Measurements from ENCODE around the gene TRAF1.

The TRAF1 gene

DNA sequence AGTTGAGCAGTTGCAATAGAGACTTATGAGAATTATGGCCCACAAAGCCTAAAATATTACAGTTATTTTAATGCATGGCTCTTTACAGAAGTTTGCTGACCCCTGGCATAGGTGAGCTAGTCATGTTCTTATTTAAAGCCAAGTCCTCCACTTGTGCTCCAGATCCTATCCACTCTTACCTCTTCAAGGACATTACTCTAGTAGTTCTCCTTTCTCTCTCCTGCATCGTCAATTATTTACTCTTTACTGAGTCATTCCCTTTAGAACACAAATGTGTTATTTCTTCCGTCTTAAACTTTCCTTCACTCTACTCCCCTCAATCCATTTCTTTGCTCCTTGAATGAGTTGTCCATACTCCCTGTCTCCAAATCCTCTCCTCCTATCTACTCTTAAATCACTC, 20.6 kb upstream of the TRAF1 start:
- TF ChIP-seq, protein P1, sequence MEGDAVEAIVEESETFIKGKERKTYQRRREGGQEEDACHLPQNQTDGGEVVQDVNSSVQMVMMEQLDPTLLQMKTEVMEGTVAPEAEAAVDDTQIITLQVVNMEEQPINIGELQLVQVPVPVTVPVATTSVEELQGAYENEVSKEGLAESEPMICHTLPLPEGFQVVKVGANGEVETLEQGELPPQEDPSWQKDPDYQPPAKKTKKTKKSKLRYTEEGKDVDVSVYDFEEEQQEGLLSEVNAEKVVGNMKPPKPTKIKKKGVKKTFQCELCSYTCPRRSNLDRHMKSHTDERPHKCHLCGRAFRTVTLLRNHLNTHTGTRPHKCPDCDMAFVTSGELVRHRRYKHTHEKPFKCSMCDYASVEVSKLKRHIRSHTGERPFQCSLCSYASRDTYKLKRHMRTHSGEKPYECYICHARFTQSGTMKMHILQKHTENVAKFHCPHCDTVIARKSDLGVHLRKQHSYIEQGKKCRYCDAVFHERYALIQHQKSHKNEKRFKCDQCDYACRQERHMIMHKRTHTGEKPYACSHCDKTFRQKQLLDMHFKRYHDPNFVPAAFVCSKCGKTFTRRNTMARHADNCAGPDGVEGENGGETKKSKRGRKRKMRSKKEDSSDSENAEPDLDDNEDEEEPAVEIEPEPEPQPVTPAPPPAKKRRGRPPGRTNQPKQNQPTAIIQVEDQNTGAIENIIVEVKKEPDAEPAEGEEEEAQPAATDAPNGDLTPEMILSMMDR (IDR thresholded peaks at IDR 0.05), result no peak

DNA sequence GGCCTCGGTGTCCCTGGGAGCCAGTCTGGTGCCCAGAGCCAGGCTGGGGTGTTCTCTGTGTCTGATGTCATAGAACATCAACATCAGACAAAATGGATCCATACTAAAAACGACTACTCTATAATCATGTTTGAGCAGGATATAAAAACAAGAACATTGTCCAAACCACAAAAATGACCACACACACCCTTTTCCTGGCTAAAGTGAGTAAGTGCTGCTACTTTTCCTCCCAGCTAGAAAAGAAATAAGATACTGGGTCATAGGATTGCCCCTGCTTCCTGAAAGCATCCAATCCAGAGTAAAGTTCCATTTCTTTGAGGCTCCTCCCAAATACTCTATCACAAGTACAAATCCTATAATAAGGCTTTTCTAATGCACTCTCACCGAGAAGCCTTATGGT, 19.7 kb upstream of the TRAF1 start:
- TF ChIP-seq, protein P1 (IDR thresholded peaks at IDR 0.05), result no peak

DNA sequence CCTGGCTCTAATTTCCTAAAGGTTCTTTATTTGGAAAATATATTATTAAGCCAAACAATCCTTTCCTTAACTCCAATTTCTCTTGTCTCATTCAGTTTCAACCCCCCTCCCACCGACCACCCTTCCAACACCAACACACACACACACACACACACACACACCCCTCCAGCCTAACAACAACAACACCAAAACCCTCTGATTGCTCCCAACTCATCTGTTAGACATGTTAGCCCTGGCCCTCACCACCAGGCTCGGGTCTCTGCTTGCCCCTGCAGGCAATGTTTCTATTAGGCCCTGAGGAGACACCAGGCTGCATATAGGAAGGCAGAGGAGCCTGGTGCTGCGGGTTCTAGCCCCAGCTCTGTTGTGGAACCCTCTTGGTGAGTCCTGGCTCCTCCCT, 18.4 kb upstream of the TRAF1 start:
- TF ChIP-seq, protein P1 (IDR thresholded peaks at IDR 0.05), result no peak

DNA sequence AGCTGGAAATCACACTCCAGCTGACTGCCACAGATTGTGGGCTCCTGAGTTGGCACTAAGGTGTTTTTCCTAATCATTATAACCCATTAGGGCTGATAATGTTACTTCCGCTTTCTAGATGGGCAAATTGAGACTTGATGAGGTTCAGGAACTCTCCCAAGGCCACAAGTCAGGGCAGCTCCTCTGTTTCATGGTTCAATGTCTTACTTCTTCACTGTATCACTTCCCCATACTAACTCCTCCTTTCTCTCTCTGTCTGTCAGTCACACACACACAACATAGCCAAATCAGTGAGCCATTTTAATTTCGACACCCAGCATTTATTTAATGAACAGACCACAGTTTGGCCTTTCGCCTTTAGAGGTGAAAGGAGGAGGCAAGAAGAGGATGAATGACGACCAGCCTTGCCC, 17.8 kb upstream of the TRAF1 start:
- TF ChIP-seq, protein P1 (IDR thresholded peaks at IDR 0.05), result no peak

DNA sequence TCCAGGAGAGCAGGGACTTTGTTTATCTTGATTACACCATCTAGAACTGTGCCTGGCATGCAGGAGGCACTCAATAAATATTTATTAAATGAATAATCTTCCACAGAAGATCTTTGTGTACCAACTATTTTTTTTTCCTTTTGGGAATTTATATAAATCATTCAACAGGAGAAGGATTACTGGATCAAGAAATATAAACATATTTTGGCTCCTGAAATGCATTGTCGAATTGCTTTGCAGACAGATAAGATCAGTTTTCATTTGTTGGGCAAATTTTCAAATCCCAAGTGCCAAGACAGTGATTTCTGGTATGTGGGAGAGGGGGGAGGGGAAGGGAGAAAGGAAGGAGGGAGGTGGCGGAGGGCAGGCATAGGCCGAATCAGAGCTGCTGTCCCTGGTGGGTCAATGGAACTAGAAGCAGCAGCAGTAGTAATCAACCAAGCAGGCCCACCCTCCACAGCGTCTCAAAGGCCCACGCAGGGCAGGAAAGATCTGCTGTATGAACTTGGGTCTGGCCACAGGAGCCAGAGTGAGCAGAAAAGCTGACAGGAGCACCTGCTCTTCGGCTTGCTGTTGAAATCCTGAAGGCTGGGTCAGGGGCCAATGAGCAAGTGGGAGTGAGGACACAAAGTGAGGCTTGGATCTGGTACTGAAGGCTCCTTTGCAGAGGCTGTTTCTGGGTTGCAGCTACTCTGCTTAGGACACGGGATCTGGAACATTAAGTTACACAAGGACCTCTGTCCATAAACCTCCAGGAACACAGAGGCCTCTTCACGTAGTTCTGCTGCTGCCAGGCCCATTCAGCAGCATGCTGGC, 15.8 kb upstream of the TRAF1 start:
- TF ChIP-seq, protein P1 (IDR thresholded peaks at IDR 0.05), result no peak

DNA sequence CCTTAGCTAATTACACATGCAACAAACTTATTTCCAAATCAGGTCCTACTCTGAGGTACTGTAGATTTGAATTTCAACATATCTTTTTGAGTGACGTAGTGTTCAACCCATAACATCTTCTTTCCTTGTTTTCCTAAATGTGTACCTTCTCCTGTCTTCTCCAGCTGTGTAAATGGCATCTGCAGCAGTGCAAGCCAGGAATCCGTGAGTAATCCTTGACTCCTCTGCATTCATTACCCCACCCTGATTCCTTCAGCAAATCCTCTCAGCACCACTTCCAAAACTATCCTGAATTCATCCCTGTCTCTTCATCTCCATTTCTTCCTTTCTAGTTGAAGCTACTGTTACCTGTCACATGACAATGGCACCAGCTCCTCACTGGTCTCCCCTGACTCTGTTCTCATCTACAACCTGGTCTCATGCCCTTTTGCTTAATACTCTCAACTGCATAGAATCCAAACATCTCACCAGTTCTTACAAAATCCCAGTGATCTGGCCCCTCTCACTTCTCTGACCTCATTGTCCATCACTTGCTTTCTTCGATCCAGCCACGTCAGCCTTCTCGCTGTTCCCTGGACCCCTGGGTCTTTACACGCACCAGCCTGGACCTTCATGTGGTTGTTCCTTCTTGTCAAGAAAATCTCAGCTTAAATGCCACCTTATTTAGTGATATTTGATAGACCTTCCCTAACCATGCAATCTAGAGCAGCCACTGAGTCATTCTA, 14.6 kb upstream of the TRAF1 start:
- TF ChIP-seq, protein P1 (IDR thresholded peaks at IDR 0.05), result no peak

DNA sequence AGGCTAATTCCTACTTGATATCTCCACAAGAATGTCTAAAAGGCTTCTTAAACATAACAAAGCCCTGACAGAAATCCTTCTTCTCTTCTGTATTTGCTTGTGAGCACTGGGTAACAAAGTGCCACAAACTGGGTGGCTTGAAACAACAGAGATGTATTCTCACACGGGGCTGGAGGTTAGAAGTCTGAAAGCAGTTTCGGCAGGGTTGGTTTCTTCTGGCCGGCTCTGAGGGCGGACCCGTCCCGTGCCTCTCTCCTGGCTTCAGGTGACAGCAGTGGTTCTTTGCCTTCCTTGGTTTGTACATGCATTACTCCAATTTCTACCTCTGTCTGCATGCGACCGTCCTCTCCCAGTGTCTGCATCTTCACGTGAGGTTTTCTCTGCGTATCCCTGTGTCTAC, 14.0 kb upstream of the TRAF1 start:
- TF ChIP-seq, protein P1 (IDR thresholded peaks at IDR 0.05), result no peak
